Neuronal stem cell (in vitro differentiated cells): Measurements from ENCODE around the gene ROCK2.

Experiments
- DNase-seq: peaks from one replicate; pipeline ENCODE4 v3.0.0-alpha.2; 2013; ENCODE audit warnings: low spot score
- H2AFZ ChIP-seq: one replicate; pipeline ENCODE4 v1.6.1; 2013; ENCODE audit warnings: mild to moderate bottlenecking, low read length, inconsistent platforms
- H2AK5ac ChIP-seq: 2 replicates; pipeline ENCODE4 v1.6.1; 2013; ENCODE audit warnings: low read depth, mild to moderate bottlenecking, inconsistent platforms, low read length, moderate library complexity, mixed read lengths
- H2BK120ac ChIP-seq: 2 replicates; pipeline ENCODE4 v1.6.1; 2013; ENCODE audit warnings: low read depth, mild to moderate bottlenecking, inconsistent platforms, low read length, moderate library complexity, mixed read lengths
- H2BK12ac ChIP-seq: one replicate; pipeline ENCODE4 v1.6.1; 2013; ENCODE audit warnings: low read length, inconsistent platforms
- H2BK15ac ChIP-seq: 2 replicates; pipeline ENCODE4 v1.6.1; 2013; ENCODE audit warnings: mild to moderate bottlenecking, low read length, inconsistent platforms, mixed read lengths
- H2BK5ac ChIP-seq: one replicate; pipeline ENCODE4 v1.6.1; 2013; ENCODE audit warnings: inconsistent platforms, mild to moderate bottlenecking, low read length, moderate library complexity
- H3K14ac ChIP-seq: one replicate; pipeline ENCODE4 v1.6.1; 2013; ENCODE audit warnings: low read length, inconsistent platforms
- H3K18ac ChIP-seq: 2 replicates; pipeline ENCODE4 v1.6.1; 2013; ENCODE audit warnings: low read length, inconsistent platforms
- H3K23ac ChIP-seq: 2 replicates; pipeline ENCODE4 v1.6.1; 2013; ENCODE audit warnings: low read depth, mild to moderate bottlenecking, mixed read lengths, low read length, inconsistent platforms; ENCODE audit not compliant: poor library complexity
- H3K27ac ChIP-seq: replicated peaks from 3 replicates; pipeline ENCODE4 v1.5.1; 2013; ENCODE audit warnings: low read length, inconsistent platforms
- H3K27me3 ChIP-seq, 3 experiments: 2 replicates each; pipeline ENCODE4 v1.6.1; 2013; ENCODE audit warnings: low read length in 3 of 3, mild to moderate bottlenecking in 2 of 3, inconsistent platforms in 1 of 3, low read depth in 1 of 3, mixed read lengths in 1 of 3, moderate library complexity in 1 of 3; ENCODE audit not compliant: control insufficient read depth in 3 of 3, insufficient read depth in 3 of 3
- H3K36me3 ChIP-seq, 2 donors: replicated peaks in 1 of 2; 2 replicates each; pipeline ENCODE4 v1.6.1; 2013; ENCODE audit warnings: low read length in 2 of 2; ENCODE audit not compliant: control insufficient read depth in 2 of 2, insufficient read depth in 2 of 2
- H3K4ac ChIP-seq: 2 replicates; pipeline ENCODE4 v1.6.1; 2013; ENCODE audit warnings: inconsistent platforms, mild to moderate bottlenecking, low read length, moderate library complexity
- H3K4me1 ChIP-seq, 2 donors: 1 replicate in 1 of 2; 2 replicates in 1 of 2; pipeline ENCODE4 v1.6.1; 2013; ENCODE audit warnings: low read length in 2 of 2, low read depth in 1 of 2; ENCODE audit not compliant: control insufficient read depth in 2 of 2, insufficient read depth in 1 of 2
- H3K4me2 ChIP-seq: one replicate; pipeline ENCODE4 v1.6.1; 2013; ENCODE audit warnings: mild to moderate bottlenecking, low read length, inconsistent platforms; ENCODE audit not compliant: insufficient read depth, poor library complexity, severe bottlenecking
- H3K4me3 ChIP-seq, 2 donors: 2 replicates each; pipeline ENCODE4 v1.5.1; 2013; ENCODE audit warnings: low read length in 2 of 2, mild to moderate bottlenecking in 2 of 2, inconsistent platforms in 1 of 2, moderate library complexity in 1 of 2
- H3K79me1 ChIP-seq: one replicate; pipeline ENCODE4 v1.6.1; 2013; ENCODE audit warnings: low read depth, mild to moderate bottlenecking, inconsistent platforms, low read length, moderate library complexity
- H3K9ac ChIP-seq: one replicate; pipeline ENCODE4 v1.6.1; 2013; ENCODE audit warnings: mild to moderate bottlenecking, low read depth, low read length, inconsistent platforms; ENCODE audit not compliant: poor library complexity
- H3K9me3 ChIP-seq, 2 donors: replicated peaks in 1 of 2; 2 replicates each; pipeline versions ENCODE3 to v1.6.1; 2013; ENCODE audit warnings: low read length in 2 of 2, mild to moderate bottlenecking in 2 of 2, inconsistent platforms in 1 of 2, low read depth in 1 of 2, mixed read lengths in 1 of 2, moderate library complexity in 1 of 2; ENCODE audit not compliant: control insufficient read depth in 2 of 2, insufficient read depth in 1 of 2
- H4K8ac ChIP-seq: one replicate; pipeline ENCODE4 v1.6.1; 2013; ENCODE audit warnings: low read depth, mild to moderate bottlenecking, inconsistent platforms, low read length, moderate library complexity
- H4K91ac ChIP-seq: one replicate; pipeline ENCODE4 v1.6.1; 2013; ENCODE audit warnings: low read length, low read depth, mild to moderate bottlenecking, inconsistent platforms; ENCODE audit not compliant: poor library complexity
- WGBS, 2 donors: extraction: QIAGEN DNeasy Blood & Tissue Kit; methylation state at CpG; one replicate each; pipeline ENCODE4 v1.1.7; 2013; ENCODE audit warnings: missing lambda C conversion rate in 2 of 2, mixed read lengths in 1 of 2; ENCODE audit not compliant: insufficient read length in 2 of 2, insufficient replicate concordance in 1 of 2; ENCODE audit errors: extremely low coverage in 2 of 2; 5-methylcytosine and 5-hydroxymethylcytosine counted together

Gene ROCK2

DNA sequence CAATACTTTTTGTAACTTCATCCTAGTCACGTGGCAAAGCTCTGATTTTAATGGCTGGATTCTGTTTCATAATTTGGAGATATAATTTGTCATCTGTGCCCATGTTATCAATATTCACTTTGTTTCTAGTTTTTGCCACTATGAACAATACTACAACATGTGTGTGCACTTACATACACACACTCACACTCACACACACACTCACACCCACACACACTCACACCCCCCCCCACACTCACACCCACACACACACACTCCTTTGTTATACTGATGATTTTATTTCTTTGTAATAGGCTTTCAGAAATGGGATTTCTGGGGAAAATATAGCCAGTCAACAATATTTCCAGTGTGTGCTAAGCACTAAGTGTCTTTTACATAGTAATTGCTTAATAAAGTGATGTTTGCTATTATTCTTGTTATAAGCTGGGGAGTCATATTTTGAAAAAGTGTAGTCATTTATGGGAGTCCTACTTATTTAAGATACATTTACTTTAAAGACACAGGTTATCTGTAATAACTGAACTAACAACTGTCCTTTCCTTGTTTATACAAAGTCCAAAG, 22.8 kb upstream of the ROCK2 start:
- DNase-seq = no peak
- peaks cover 0 to 8% (median 0%) of the 10 kb centered on the region in 3 experiments for H3K27me3 ChIP-seq
- no peak overlapping the region for H3K9ac ChIP-seq
- WGBS, 2 donors = no CpG with 5 or more reads among the region's 1 CpG
- no peak overlapping the region for H2BK120ac ChIP-seq
- H4K8ac ChIP-seq = no peak overlapping the region
- no peak overlapping the region for H2AK5ac ChIP-seq
- no peak overlapping the region for H4K91ac ChIP-seq
- no peak overlapping the region for H2BK15ac ChIP-seq
- no peaks in the 10 kb centered on the region for H3K9me3 ChIP-seq
- H3K14ac ChIP-seq = no peak overlapping the region
- H3K4me2 ChIP-seq = no peak overlapping the region
- no peaks in the 10 kb centered on the region for H3K36me3 ChIP-seq
- no peak overlapping the region for H2AFZ ChIP-seq
- H3K18ac ChIP-seq = no peak overlapping the region
- no peaks in the 10 kb centered on the region for H3K79me1 ChIP-seq
- no peak overlapping the region for H2BK12ac ChIP-seq
- peaks cover 12 to 17% of the 10 kb centered on the region in 2 donors for H3K4me1 ChIP-seq
- no peak overlapping the region for H3K4ac ChIP-seq
- no peak overlapping the region for H3K4me3 ChIP-seq
- H3K23ac ChIP-seq = no peak overlapping the region
- H3K27ac ChIP-seq = no peak overlapping the region
- H2BK5ac ChIP-seq = no peak overlapping the region

DNA sequence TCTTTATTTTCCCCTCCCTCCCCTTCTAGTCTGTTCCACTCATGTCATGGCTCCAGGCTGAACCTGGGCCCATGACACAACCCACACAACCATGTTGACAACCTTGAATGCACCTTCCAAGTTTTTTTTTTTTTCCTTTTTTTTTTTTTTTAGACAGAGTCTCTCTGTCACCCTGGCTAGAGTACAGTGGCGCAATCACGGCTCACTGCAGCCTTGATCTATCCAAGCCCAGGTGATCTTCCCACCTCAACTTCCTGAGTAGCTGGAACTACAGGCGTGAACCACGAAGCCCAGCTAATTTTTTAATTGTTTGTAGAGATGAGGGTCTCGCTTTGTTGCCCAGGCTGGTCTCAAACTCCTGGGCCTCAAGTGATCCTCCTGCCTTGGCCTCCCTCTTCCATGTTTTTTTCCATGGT, 21.9 kb upstream of the ROCK2 start:
- H2AFZ ChIP-seq = no peak overlapping the region
- WGBS, 2 donors = no CpG with 5 or more reads among the region's 5 CpGs
- no peaks in the 10 kb centered on the region for H3K79me1 ChIP-seq
- H3K18ac ChIP-seq = no peak overlapping the region
- H3K4me1 ChIP-seq = peaks cover 12 to 17% of the 10 kb centered on the region in 2 donors
- H4K91ac ChIP-seq = no peak overlapping the region
- no peak overlapping the region for H3K9ac ChIP-seq
- H4K8ac ChIP-seq = no peak overlapping the region
- no peak overlapping the region for H2BK12ac ChIP-seq
- no peaks in the 10 kb centered on the region for H3K9me3 ChIP-seq
- no peak overlapping the region for H3K14ac ChIP-seq
- no peak overlapping the region for H2BK5ac ChIP-seq
- H2AK5ac ChIP-seq = no peak overlapping the region
- H3K4me3 ChIP-seq = no peak overlapping the region
- no peak overlapping the region for H3K4me2 ChIP-seq
- no peaks in the 10 kb centered on the region for H3K36me3 ChIP-seq
- H3K23ac ChIP-seq = no peak overlapping the region
- H3K4ac ChIP-seq = no peak overlapping the region
- H2BK120ac ChIP-seq = no peak overlapping the region
- H2BK15ac ChIP-seq = no peak overlapping the region
- no peak overlapping the region for H3K27ac ChIP-seq
- DNase-seq = no peak
- H3K27me3 ChIP-seq = peaks cover 0 to 5% (median 0%) of the 10 kb centered on the region in 3 experiments

DNA sequence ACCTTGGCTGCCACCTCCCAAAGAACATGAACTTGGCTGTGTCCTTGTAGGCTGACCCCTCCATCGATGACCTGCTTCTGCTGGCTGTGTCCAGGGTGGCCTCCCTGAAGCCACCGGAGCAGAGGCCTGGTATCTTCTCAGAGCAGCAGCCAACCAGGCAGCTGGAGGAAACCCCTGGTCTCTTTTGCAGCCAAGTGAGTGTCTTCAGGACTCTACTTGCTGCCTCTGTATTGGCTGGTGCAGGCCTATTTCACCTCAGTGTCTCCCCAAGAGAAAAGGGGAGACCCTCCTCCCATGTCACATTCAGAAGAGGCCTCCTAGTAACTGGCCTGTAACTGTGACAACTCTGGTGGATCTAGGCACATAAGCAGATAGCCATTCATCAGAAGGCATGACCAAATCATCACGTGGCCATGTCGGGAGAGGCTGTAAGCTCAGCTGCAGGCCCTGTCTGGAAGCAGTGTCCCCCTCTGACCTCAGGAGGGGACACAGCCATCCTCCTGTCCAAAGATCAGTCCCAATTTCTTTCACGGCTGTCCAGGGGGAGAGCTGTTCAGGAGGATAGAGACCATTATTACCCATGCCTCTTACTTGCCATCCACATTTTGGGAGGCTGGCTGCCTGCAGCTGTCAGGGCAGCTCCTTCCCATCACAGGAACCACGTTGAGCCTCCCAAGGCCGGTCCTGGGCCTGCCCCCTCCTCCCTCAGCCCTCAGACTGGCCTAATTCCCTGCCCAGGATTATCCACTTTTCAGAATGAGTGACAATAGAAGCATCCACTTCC, 20.9 kb upstream of the ROCK2 start:
- Histone ChIP-seq H3K14ac (no peak overlapping the region), H2AFZ (peak overlapping the region; percentile 58), H4K91ac (no peak overlapping the region), H3K9me3 (no peaks in the 10 kb centered on the region), H3K4me1 (peaks cover 12 to 17% of the 10 kb centered on the region in 2 donors), H3K4me3 (no peak overlapping the region), H3K23ac (no peak overlapping the region), H3K18ac (peak overlapping the region; percentile 29), H2BK12ac (no peak overlapping the region), H2AK5ac (no peak overlapping the region), H3K27ac (no peak overlapping the region), H3K27me3 (peaks cover 0 to 5% (median 0%) of the 10 kb centered on the region in 3 experiments), H3K79me1 (no peaks in the 10 kb centered on the region), H2BK15ac (no peak overlapping the region), H3K36me3 (no peaks in the 10 kb centered on the region), H3K4me2 (no peak overlapping the region), H2BK120ac (no peak overlapping the region), H2BK5ac (no peak overlapping the region), H3K4ac (no peak overlapping the region), H4K8ac (no peak overlapping the region), H3K9ac (no peak overlapping the region)
- no CpG with 5 or more reads among the region's 7 CpGs for WGBS, 2 donors
- peak; percentile 47 for DNase-seq

GRCh38 chr2:11364565-11364887, 20.1 kb upstream of the ROCK2 start:
- H3K27ac ChIP-seq = no peak overlapping the region
- DNase-seq = no peak
- no peak overlapping the region for H3K18ac ChIP-seq
- H2BK120ac ChIP-seq = no peak overlapping the region
- H3K79me1 ChIP-seq = no peaks in the 10 kb centered on the region
- no peak overlapping the region for H4K8ac ChIP-seq
- H4K91ac ChIP-seq = no peak overlapping the region
- H2BK12ac ChIP-seq = no peak overlapping the region
- no peak overlapping the region for H3K23ac ChIP-seq
- no peak overlapping the region for H3K4ac ChIP-seq
- no peak overlapping the region for H2BK15ac ChIP-seq
- WGBS, 2 donors = no CpG with 5 or more reads among the region's 7 CpGs
- peaks cover 12 to 17% of the 10 kb centered on the region in 2 donors for H3K4me1 ChIP-seq
- no peak overlapping the region for H2BK5ac ChIP-seq
- H3K27me3 ChIP-seq = peaks cover 0 to 6% (median 0%) of the 10 kb centered on the region in 3 experiments
- H3K14ac ChIP-seq = no peak overlapping the region
- no peak overlapping the region for H2AFZ ChIP-seq
- H3K4me2 ChIP-seq = no peak overlapping the region
- H3K4me3 ChIP-seq = no peak overlapping the region
- H3K9me3 ChIP-seq = no peaks in the 10 kb centered on the region
- no peak overlapping the region for H3K9ac ChIP-seq
- no peaks in the 10 kb centered on the region for H3K36me3 ChIP-seq
- no peak overlapping the region for H2AK5ac ChIP-seq
